ENCODE measurements around the gene NHSL2.

DNA sequence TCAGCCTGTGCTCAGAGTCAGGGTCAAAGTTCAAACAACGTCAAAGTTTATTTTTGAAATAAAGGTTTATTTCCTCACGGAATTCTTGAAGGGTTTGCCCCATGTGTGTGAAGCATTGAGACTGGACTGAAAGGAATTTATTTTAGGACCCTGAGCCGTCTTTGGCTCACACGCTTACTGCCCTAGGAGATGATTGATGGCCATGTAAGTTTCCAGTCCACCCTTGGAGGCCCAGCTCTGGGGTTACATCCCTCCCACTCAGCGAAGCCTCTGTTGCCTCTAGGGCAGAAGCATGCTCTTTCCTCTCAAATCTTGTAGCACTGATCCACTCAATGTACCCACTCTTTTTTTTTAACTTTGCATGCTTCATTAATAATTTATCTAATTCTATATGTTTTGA, 4.5 kb upstream of the NHSL2 start:
- TF ChIP-seq, protein P1, sequence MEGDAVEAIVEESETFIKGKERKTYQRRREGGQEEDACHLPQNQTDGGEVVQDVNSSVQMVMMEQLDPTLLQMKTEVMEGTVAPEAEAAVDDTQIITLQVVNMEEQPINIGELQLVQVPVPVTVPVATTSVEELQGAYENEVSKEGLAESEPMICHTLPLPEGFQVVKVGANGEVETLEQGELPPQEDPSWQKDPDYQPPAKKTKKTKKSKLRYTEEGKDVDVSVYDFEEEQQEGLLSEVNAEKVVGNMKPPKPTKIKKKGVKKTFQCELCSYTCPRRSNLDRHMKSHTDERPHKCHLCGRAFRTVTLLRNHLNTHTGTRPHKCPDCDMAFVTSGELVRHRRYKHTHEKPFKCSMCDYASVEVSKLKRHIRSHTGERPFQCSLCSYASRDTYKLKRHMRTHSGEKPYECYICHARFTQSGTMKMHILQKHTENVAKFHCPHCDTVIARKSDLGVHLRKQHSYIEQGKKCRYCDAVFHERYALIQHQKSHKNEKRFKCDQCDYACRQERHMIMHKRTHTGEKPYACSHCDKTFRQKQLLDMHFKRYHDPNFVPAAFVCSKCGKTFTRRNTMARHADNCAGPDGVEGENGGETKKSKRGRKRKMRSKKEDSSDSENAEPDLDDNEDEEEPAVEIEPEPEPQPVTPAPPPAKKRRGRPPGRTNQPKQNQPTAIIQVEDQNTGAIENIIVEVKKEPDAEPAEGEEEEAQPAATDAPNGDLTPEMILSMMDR (conservative IDR thresholded peaks at IDR 0.05) = no peak
- TF ChIP-seq EZH2 (IDR thresholded peaks at IDR 0.05; ENCODE audit: low read depth) = no peak

Measured in PC-9 (cell line).